GM18861 (cell line): ENCODE data around the gene SLC5A11.

Experiments
- ATAC-seq: cut with Tn5 transposase; IDR thresholded peaks from one replicate; pipeline ENCODE4 v1.9.1; 2021; ENCODE audit not compliant: unreplicated experiment

The SLC5A11 gene

DNA sequence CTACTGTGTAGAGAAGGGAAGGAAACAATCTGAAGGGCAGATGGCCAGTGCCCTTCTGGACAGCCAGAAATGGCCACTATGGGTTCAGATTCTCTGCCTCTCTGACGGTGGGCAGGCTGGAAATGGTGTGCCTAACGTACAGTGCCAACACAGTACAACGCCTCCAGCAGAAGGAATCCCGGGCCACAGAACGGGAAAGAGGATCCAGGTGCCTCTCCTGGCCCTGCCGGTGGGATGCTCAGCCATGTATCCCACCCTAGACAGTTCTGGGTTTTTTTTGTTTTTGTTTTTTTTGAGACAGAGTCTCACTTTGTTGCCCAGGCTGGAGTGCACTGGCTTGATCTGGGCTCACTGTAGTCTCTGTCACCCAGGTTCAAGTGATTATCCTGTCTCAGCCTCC lies 71.5 kb downstream of the SLC5A11 start:
- ATAC-seq = no peak

DNA sequence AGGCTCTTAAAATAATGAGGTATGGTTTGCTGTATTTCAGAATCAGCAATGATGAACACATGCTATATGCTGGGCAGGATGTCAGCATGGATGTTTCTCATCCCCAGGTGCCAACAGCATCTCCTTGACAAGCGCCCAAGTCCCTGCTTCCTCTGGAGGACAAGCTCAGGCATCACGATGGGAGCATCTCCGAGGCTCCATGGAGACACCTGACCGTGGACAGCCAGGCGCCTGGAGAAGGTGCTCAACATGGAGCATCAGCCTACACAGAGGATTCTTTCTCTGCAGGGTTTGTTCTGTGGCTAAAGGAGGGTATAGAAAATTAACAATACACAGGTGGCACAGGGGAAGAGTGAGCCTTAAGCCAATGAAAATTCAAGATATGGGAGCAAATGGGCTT lies 72.1 kb downstream of the SLC5A11 start:
- no peak for ATAC-seq

DNA sequence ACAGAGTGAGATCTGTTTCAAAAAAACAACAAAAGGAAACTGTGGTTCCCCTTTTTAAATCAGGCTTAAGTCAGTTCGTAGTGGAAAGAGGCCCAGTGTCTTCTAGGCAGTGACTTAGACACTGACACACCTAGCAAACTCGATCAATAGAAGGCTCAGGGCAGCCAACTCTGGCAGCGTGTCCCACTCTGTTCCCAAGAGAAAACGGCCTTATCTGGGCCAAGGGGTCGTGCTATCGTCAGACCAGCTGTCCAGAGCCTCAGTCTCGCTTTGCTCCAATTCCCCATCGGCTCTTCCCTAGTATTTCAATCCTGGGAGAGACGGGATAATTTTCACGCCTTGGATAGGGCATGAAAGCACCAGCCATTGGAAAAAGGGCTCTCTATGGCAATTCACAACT lies 72.9 kb downstream of the SLC5A11 start:
- no peak for ATAC-seq

GRCh38 chr16:24919536-24919935 lies 73.8 kb downstream of the SLC5A11 start:
- no peak for ATAC-seq

DNA sequence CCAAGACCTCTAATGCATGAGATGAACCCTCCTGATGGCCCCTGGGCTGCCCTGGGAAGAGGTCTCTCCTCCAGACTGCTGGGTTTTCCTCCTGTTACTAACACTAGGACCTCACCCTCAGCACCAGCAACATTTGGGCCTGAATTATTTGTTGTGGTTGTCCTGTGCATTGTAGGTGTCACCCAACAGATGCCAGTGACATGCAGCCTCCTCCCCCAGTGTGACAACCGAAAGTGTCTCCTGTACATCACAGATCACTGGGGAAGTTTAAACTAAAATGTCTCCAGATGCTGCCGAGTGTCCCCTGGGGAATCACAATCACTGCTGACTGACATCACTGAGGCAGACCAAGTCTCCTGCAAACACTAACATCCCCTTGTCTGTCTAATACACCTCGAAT lies 74.8 kb downstream of the SLC5A11 start:
- ATAC-seq = no peak

DNA sequence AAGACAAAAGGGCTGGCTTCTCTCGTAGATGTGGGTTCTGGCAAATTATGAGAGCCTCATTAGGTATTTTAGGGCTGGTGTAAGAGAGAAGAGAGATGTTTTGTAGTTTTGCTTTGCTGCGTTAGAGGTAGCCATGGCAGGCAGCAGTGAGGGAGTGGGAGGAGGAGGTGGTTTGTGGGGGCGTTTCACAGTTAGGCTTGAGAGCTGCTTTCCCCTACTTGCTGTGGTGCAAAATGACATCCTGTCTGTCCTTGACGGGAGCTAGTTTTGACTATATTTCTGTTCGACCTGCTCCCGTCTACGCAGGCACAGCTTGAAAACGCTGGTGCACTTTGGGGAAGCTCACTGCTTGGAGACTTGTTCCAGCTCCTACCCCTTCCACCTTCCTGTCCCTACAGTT lies 75.5 kb downstream of the SLC5A11 start:
- ATAC-seq = no peak

GRCh38 chr16:24925163-24925562 lies 79.4 kb downstream of the SLC5A11 start:
- no peak for ATAC-seq

- ATAC-seq = no peak
Observed at GRCh38 chr16:24929409-24929808, 83.6 kb downstream of the SLC5A11 start.

GRCh38 chr16:24930440-24930839 lies 84.7 kb downstream of the SLC5A11 start:
- no peak for ATAC-seq

GRCh38 chr16:24931091-24931490 lies 85.3 kb downstream of the SLC5A11 start:
- ATAC-seq = no peak

DNA sequence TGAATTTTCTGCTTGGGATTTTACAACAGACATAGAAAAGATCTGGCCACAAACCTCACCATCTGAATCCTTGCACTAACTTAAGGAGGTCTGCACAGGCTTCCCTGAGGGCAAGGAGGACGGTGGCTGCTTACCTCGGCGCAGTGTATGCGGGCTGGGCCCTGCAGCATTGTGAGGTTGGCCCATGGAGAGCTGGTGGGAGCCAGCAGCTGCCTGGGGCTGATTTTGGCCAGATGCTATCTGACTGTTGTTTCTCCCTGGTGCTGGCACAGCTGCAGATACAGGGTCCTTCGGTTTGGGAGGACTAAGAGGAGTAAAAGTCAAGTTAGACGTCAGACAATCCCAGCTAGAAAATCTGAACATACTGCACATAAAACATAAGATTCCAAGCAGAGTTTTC lies 89.6 kb downstream of the SLC5A11 start:
- no peak for ATAC-seq

DNA sequence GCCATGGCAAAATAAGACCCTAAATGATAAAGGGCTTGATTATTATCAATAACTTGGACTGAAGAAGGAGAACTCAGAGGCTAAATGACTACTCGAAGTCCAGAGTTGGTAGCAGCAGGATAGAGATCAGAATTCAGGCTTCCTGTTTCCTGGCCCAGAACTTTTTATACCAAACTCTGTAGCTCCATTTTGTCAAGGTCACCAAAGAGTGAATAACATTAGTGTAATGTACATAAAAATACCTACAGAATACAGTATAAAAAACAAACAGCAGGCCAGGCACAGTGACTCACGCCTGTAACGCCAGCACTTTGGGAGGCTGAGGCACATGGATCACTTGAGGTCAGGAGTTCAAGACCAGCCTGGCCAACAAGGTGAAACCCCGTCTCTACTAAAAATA lies 90.4 kb downstream of the SLC5A11 start:
- no peak for ATAC-seq

DNA sequence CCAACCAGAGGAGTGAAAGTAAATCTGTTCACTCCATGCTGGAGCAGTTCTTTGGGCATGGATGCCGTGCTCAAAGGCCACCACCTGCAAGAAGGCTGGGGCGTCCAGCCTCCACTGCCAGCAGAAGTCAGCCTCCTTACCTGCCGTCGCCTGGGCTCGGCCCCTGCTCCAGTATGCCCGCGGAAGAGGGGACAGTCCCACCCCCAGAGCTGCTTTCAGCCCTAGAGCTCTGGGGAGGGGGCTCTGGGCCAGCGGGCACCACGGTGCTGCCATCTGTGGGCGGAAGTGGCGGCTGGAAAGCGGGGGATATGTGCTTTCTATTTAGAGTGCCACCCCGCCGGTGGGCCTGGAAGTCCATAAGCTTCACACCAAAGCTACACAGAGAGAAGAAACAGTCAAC lies 93.5 kb downstream of the SLC5A11 start:
- no peak for ATAC-seq

- ATAC-seq = no peak
Observed at GRCh38 chr16:24939738-24940137, 94.0 kb downstream of the SLC5A11 start.

- ATAC-seq = no peak
Observed at GRCh38 chr16:24943471-24943870, 97.7 kb downstream of the SLC5A11 start.

- no peak for ATAC-seq
Observed at GRCh38 chr16:24944206-24944605, 98.4 kb downstream of the SLC5A11 start.

GRCh38 chr16:24946155-24946554 lies 100.4 kb downstream of the SLC5A11 start:
- no peak for ATAC-seq

GRCh38 chr16:24950275-24950674 lies 104.5 kb downstream of the SLC5A11 start:
- no peak for ATAC-seq

DNA sequence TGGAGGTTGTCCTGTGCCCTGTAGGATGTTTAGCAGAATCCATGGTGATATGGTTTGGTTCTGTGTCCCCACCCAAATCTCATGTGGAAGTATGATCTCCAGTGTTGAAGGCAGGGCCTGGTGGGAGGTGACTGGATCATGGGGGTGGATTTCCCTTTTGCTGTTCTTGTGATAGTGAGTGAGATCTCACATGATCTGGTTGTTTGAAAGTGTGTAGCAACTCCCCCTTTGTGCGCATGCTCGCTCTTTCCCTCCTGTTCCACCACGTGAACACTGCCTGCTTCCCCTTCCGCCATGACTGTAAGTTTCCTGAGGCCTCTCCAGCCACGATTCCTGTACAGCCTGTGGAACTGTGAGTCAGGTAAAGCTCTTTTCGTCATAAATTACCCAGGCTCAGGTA lies 107.5 kb downstream of the SLC5A11 start:
- no peak for ATAC-seq

DNA sequence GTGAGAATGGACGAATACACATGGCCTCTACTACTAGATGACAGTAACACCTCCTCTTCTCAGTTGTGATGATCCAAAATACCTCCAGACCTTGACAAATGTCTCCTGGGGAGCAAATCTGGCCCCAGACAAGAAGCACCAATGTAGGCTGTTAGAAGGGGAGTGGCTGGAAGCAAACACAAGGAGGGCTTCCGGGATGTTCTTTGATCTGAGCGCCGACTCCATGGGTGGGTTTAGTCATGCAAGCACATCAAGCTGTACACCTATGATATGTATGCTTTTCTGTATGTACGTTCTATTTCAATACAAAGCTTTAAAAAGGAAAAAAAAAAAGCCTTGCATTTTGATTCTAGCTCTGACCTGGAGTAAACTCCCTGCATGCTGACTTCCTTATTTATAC lies 108.0 kb downstream of the SLC5A11 start:
- no peak for ATAC-seq

DNA sequence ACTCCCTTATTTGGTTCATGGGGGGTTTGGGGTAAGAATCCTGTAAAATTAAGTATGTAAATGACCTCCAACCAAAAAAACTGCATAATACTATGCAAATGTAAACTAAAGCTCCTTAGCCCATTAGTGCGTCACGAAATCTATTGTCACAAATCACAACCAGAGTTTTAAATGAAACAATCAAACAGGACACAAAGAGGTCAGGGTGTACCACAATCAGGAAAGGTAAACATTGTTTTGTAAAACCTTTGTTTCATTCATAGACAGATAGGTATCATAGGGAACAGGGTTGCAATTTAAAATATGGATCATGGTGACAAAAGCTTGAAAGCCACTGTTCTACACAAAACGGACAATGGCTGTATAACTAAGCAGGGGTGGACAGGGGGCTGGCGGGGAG lies 108.4 kb downstream of the SLC5A11 start:
- ATAC-seq = no peak

GRCh38 chr16:24955975-24956731 lies 110.4 kb downstream of the SLC5A11 start:
- no peak for ATAC-seq

DNA sequence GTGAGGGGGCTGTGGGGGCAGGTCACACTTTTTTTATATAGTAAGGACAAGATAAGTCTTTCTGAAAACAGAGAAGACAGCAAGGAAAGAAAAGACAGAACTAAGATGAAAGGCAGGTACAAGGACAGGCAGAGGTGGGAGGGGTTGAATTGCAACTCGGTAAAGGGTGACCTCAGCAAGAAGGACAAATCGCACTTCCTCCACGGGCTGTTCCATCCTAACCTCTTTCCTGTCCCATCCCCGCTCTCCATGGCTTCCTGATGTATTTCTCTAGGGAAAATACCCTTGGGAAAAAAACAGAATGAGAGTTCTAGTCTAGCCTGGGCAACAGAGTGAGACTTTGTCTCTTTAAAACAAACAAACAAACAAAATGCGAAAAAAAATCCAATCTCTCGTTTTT lies 112.1 kb downstream of the SLC5A11 start:
- no peak for ATAC-seq
